ENCODE results near the gene OR2L5. TPM values are rescaled to one million over a fixed set of nuclear protein-coding genes. Genes with fewer than 3 reads are reported as not detected.

The OR2L5 gene
- total RNA-seq, 4 donors from 2014 or later: not detected

DNA sequence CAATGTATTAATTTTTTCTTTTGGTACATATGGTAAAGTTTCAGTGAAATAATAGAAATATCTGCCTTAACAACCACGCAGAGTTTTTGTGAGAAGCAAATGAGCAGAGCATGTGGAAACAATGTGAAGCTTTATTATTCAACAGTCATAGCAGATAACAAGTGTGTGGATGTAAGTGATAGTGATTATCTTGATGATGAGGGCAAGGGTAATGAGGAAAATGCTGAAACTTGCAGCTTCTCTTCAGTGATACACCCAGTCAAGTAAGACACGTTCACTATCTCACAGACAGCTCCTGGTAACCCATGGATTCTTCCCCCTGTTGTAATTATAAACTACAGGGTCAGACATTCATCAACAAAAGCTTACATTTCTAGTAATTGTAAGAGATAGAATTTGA, 14.6 kb upstream of the OR2L5 start:
- Histone ChIP-seq H3K36me3 (no peaks in the 10 kb centered on the region), H3K27ac (no peak overlapping the region), H3K27me3 (no peaks in the 10 kb centered on the region), H3K9me3 (no peaks in the 10 kb centered on the region), H3K4me1 (no peaks in the 10 kb centered on the region), H3K4me3 (no peak overlapping the region)
- 49 to 73% methylated on average over 1 to 2 of the region's 2 CpGs for WGBS, 2 donors (ENCODE audit: low coverage in 1 of 2)
- TF ChIP-seq POLR2AphosphoS5 (IDR thresholded peaks at IDR 0.05): no peak
- no peak for TF ChIP-seq POLR2A (IDR thresholded peaks at IDR 0.05)
- TF ChIP-seq CTCF (IDR thresholded peaks at IDR 0.05): no peak
- TF ChIP-seq EP300 (IDR thresholded peaks at IDR 0.05): no peak
- no peak for ATAC-seq

GRCh38 chr1:248000169-248000568, 13.3 kb upstream of the OR2L5 start:
- H3K27me3 ChIP-seq: no peaks in the 10 kb centered on the region
- H3K4me3 ChIP-seq: no peak overlapping the region
- H3K4me1 ChIP-seq: no peaks in the 10 kb centered on the region
- TF ChIP-seq POLR2A (IDR thresholded peaks at IDR 0.05) (no peak), POLR2AphosphoS5 (IDR thresholded peaks at IDR 0.05) (no peak), EP300 (IDR thresholded peaks at IDR 0.05) (no peak), CTCF (IDR thresholded peaks at IDR 0.05) (no peak)
- ATAC-seq: no peak
- no peaks in the 10 kb centered on the region for H3K9me3 ChIP-seq
- 86 to 87% methylated on average over 1 of the region's 1 CpG for WGBS, 2 donors (ENCODE audit: low coverage in 1 of 2)
- no peak overlapping the region for H3K27ac ChIP-seq
- H3K36me3 ChIP-seq: no peaks in the 10 kb centered on the region

DNA sequence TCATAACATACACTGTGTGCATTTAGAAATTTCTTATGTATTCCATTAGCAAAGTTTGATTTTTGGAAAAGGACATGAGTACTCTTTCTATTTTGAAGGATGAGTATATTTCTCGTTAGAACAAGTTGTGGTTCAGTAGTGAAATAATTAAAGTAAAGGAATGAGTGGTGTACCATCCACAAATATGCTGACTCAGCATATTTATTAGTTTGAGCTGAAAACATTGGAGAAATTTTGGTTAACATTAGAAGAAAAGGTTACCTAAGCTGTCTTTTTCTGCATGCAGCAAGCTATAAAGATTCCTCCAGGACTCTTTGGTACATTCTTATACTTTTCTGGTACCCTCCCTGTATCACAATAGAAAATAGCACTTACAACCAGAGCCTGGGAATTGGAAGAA, 5.7 kb upstream of the OR2L5 start:
- 41 to 42% methylated on average over 1 of the region's 1 CpG for WGBS, 2 donors (ENCODE audit: low coverage in 1 of 2)
- peaks cover 0 to 36% (median 0%) of the 10 kb centered on the region in 3 donors for H3K9me3 ChIP-seq
- ATAC-seq: no peak
- H3K36me3 ChIP-seq: no peaks in the 10 kb centered on the region
- H3K4me3 ChIP-seq: no peak overlapping the region
- TF ChIP-seq POLR2AphosphoS5 (IDR thresholded peaks at IDR 0.05): no peak
- no peak for TF ChIP-seq POLR2A (IDR thresholded peaks at IDR 0.05)
- no peak for TF ChIP-seq CTCF (IDR thresholded peaks at IDR 0.05)
- TF ChIP-seq EP300 (IDR thresholded peaks at IDR 0.05): no peak
- no peak overlapping the region for H3K27ac ChIP-seq
- no peaks in the 10 kb centered on the region for H3K4me1 ChIP-seq
- H3K27me3 ChIP-seq: no peaks in the 10 kb centered on the region

GRCh38 chr1:248009681-248010080, 3.8 kb upstream of the OR2L5 start:
- H3K27ac ChIP-seq: no peak overlapping the region
- WGBS, 2 donors (ENCODE audit: low coverage in 1 of 2): 84% methylated on average over 3 of the region's 3 CpGs; no CpG with 5 or more reads in 1 of the 2 donors
- H3K4me3 ChIP-seq: no peak overlapping the region
- no peak for ATAC-seq
- H3K36me3 ChIP-seq: no peaks in the 10 kb centered on the region
- no peaks in the 10 kb centered on the region for H3K4me1 ChIP-seq
- TF ChIP-seq CTCF (IDR thresholded peaks at IDR 0.05): no peak
- H3K9me3 ChIP-seq: peaks cover 0 to 36% (median 0%) of the 10 kb centered on the region in 3 donors
- H3K27me3 ChIP-seq: no peaks in the 10 kb centered on the region

DNA sequence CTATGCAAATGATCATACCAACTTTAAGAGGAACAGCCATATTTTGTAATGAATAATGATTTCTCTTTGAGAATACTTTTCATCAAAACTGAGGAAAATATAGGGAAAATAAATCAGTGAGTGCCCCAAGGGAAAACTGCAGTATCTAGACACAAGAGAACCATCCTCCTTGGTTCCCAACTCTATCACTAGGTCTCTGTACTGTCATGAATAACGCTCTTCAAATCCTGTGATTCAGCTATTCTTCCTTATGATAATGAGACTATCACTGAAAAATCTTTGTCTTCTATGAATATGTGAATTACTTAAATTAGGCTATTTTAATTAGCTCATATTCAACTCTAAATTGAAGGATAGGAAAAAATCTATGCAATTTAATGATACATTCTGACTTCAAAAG, 2.3 kb downstream of the OR2L5 start:
- WGBS, 2 donors (ENCODE audit: low coverage in 1 of 2): 60 to 81% methylated on average over 1 of the region's 1 CpG
- ATAC-seq: no peak
- Histone ChIP-seq H3K9me3 (peaks cover 0 to 8% (median 0%) of the 10 kb centered on the region in 3 donors), H3K4me1 (no peaks in the 10 kb centered on the region), H3K27ac (no peak overlapping the region), H3K27me3 (no peaks in the 10 kb centered on the region), H3K36me3 (no peaks in the 10 kb centered on the region), H3K4me3 (no peak overlapping the region)
- TF ChIP-seq POLR2A (IDR thresholded peaks at IDR 0.05) (no peak), CTCF (IDR thresholded peaks at IDR 0.05) (no peak), EP300 (IDR thresholded peaks at IDR 0.05) (no peak), POLR2AphosphoS5 (IDR thresholded peaks at IDR 0.05) (no peak)
